ENCODE measurements around the gene ARAF. TPM values are rescaled to one million over a fixed set of nuclear protein-coding genes. Genes with fewer than 3 reads are reported as not detected.
"Not testable (repeated sequence)": the region's sequence is repeated elsewhere in the genome, so short reads cannot be mapped to it uniquely, and the experiment has no call there.

ARAF gene
- total RNA-seq, 1 experiment from 2014 or later, result 31.1 TPM

DNA sequence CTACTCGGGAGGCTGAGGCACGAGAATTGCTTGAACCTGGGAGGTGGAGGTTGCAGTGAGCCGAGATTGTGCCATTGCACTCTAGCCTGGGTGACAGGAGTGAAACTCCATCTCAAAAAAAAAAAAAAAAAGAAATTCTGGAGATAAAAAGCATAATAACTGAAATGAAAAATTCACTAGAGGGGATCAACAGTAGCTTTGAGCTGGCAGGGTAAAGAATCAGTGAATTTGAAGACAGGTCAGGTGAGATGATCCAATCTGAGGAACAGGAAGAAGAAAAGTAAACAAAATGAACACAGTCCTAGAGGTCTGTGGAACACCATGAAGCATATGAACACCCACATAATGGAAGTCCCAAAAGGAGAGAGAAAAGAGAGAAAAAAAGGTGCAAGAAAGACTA lies 36.2 kb downstream of the ARAF start:
- H3K27me3 ChIP-seq (ENCODE audit: insufficient read depth, low read depth), result no peaks in the 10 kb centered on the region
- H3K4me2 ChIP-seq, result no peak overlapping the region
- no TSS peak for BruUV-seq (replicated peaks)
- ChIA-PET POLR2A (ENCODE audit: unreplicated experiment) (no interaction called here), CTCF (no interaction called here)
- no peak for DNase-seq
- H3K4me3 ChIP-seq, result no peak overlapping the region
- no peaks in the 10 kb centered on the region for H3K9me3 ChIP-seq (ENCODE audit: insufficient read depth, low read depth)
- no peaks in the 10 kb centered on the region for H3K4me1 ChIP-seq (replicated peaks; ENCODE audit: insufficient read depth)
- intact Hi-C loops (cut with micrococcal nuclease; ENCODE audit: unreplicated experiment), result no loop called here
- H4K20me1 ChIP-seq (ENCODE audit: insufficient read depth), result no peaks in the 10 kb centered on the region
- TF ChIP-seq, protein P1, sequence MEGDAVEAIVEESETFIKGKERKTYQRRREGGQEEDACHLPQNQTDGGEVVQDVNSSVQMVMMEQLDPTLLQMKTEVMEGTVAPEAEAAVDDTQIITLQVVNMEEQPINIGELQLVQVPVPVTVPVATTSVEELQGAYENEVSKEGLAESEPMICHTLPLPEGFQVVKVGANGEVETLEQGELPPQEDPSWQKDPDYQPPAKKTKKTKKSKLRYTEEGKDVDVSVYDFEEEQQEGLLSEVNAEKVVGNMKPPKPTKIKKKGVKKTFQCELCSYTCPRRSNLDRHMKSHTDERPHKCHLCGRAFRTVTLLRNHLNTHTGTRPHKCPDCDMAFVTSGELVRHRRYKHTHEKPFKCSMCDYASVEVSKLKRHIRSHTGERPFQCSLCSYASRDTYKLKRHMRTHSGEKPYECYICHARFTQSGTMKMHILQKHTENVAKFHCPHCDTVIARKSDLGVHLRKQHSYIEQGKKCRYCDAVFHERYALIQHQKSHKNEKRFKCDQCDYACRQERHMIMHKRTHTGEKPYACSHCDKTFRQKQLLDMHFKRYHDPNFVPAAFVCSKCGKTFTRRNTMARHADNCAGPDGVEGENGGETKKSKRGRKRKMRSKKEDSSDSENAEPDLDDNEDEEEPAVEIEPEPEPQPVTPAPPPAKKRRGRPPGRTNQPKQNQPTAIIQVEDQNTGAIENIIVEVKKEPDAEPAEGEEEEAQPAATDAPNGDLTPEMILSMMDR (conservative IDR thresholded peaks at IDR 0.05), result no peak
- TF ChIP-seq EZH2 (IDR thresholded peaks at IDR 0.05; ENCODE audit: low read depth), result no peak
- no peaks in the 10 kb centered on the region for H3K36me3 ChIP-seq (ENCODE audit: low read depth)
- H3K79me2 ChIP-seq (ENCODE audit: low read depth), result no peaks in the 10 kb centered on the region
- H3K27ac ChIP-seq, result no peak overlapping the region
- H3K9me2 ChIP-seq (ENCODE audit: insufficient read depth), result no peaks in the 10 kb centered on the region
- no peaks in the 10 kb centered on the region for H3F3A ChIP-seq (ENCODE audit: insufficient read depth, low read depth)
- H2AFZ ChIP-seq, result no peak overlapping the region

DNA sequence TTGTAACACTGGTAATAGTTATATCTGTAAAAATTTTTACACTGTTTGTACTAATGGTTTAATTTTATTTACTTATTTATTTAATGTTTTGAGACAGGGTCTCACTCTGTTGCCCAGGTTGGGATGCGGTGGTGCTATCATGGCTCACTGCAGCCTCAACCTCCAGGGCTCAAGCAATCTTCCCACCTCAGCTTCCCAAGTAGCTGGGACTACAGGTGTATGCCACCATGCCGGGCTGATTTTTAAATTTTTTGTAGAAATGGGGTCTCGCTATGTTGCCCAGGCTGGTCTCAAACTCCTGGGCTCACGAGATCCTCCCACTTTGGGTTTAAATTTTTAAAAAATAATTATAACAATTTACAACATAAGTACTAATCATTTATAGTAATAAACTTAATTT lies 42.1 kb downstream of the ARAF start:
- H3K4me3 ChIP-seq; CTCF ChIA-PET; H3K36me3 ChIP-seq (ENCODE audit: low read depth); H3K4me2 ChIP-seq; H2AFZ ChIP-seq; H3K27me3 ChIP-seq (ENCODE audit: insufficient read depth, low read depth); POLR2A ChIA-PET (ENCODE audit: unreplicated experiment); DNase-seq; H4K20me1 ChIP-seq (ENCODE audit: insufficient read depth); H3K9me3 ChIP-seq (ENCODE audit: insufficient read depth, low read depth); intact Hi-C loops (cut with micrococcal nuclease; ENCODE audit: unreplicated experiment); H3K4me1 ChIP-seq (replicated peaks; ENCODE audit: insufficient read depth); H3K79me2 ChIP-seq (ENCODE audit: low read depth); H3K27ac ChIP-seq; H3K9me2 ChIP-seq (ENCODE audit: insufficient read depth); H3F3A ChIP-seq (ENCODE audit: insufficient read depth, low read depth); BruUV-seq (replicated peaks): not testable (repeated sequence)

DNA sequence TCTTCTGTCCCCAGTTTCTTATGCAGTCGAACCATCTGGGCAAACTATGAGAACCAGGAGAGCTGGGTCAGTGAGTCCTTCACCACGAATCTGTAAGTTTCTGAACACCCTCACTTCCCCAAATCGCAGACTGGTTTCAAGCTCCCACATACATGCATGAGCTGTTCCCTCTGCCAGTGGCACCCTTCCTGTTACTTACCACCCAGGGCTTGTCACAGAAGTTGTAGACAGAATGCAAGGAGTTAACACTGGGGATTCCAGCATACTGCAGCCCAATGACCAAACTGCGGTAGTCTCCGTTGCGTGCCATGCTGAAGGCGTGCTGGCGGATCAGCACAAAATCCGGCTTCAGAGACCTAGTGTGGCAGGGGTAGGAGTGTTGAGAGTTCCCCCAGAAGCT lies 44.0 kb downstream of the ARAF start:
- H2AFZ ChIP-seq, result no peak overlapping the region
- no peaks in the 10 kb centered on the region for H3K79me2 ChIP-seq (ENCODE audit: low read depth)
- intact Hi-C loops (cut with micrococcal nuclease; ENCODE audit: unreplicated experiment), result no loop called here
- CTCF ChIA-PET, result no interaction called here
- POLR2A ChIA-PET (ENCODE audit: unreplicated experiment), result no interaction called here
- H3K9me3 ChIP-seq (ENCODE audit: insufficient read depth, low read depth), result no peaks in the 10 kb centered on the region
- H3K36me3 ChIP-seq (ENCODE audit: low read depth), result no peaks in the 10 kb centered on the region
- TF ChIP-seq, protein P1 (conservative IDR thresholded peaks at IDR 0.05), result no peak
- no peak for TF ChIP-seq EZH2 (IDR thresholded peaks at IDR 0.05; ENCODE audit: low read depth)
- no peaks in the 10 kb centered on the region for H3K4me1 ChIP-seq (replicated peaks; ENCODE audit: insufficient read depth)
- no peak overlapping the region for H3K4me3 ChIP-seq
- H3F3A ChIP-seq (ENCODE audit: insufficient read depth, low read depth), result no peaks in the 10 kb centered on the region
- H4K20me1 ChIP-seq (ENCODE audit: insufficient read depth), result no peaks in the 10 kb centered on the region
- no peak for DNase-seq
- no peak overlapping the region for H3K27ac ChIP-seq
- BruUV-seq (replicated peaks), result no TSS peak
- H3K4me2 ChIP-seq, result no peak overlapping the region
- no peaks in the 10 kb centered on the region for H3K27me3 ChIP-seq (ENCODE audit: insufficient read depth, low read depth)
- no peaks in the 10 kb centered on the region for H3K9me2 ChIP-seq (ENCODE audit: insufficient read depth)

DNA sequence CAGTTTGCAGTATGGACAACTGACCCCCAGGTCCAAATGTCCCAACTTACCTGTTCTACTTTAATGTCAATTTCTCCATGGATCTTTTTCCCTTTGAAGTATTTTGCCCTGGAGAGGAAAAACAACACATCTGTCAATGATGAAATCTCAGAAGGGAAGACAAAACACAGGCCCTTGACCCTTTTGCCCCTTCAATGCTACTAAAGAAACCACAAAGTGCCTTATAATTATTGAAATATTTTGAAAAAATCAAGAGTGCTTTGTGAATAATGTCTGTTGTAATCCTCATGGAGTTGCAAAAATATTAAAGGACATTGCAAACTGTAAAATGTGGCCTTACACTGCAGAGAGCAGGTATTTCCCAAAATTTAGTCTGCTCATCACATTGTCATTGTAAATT lies 46.1 kb downstream of the ARAF start:
- H3K4me3 ChIP-seq, result no peak overlapping the region
- intact Hi-C loops (cut with micrococcal nuclease; ENCODE audit: unreplicated experiment), result no loop called here
- no TSS peak for BruUV-seq (replicated peaks)
- no peak for DNase-seq
- POLR2A ChIA-PET (ENCODE audit: unreplicated experiment), result no interaction called here
- CTCF ChIA-PET, result no interaction called here
- no peaks in the 10 kb centered on the region for H4K20me1 ChIP-seq (ENCODE audit: insufficient read depth)
- no peak overlapping the region for H2AFZ ChIP-seq
- H3K9me2 ChIP-seq (ENCODE audit: insufficient read depth), result no peaks in the 10 kb centered on the region
- H3K4me1 ChIP-seq (replicated peaks; ENCODE audit: insufficient read depth), result no peaks in the 10 kb centered on the region
- TF ChIP-seq EZH2 (IDR thresholded peaks at IDR 0.05; ENCODE audit: low read depth), result no peak
- TF ChIP-seq, protein P1 (conservative IDR thresholded peaks at IDR 0.05), result no peak
- H3K27me3 ChIP-seq (ENCODE audit: insufficient read depth, low read depth), result no peaks in the 10 kb centered on the region
- no peak overlapping the region for H3K4me2 ChIP-seq
- no peaks in the 10 kb centered on the region for H3K79me2 ChIP-seq (ENCODE audit: low read depth)
- H3F3A ChIP-seq (ENCODE audit: insufficient read depth, low read depth), result no peaks in the 10 kb centered on the region
- no peaks in the 10 kb centered on the region for H3K9me3 ChIP-seq (ENCODE audit: insufficient read depth, low read depth)
- no peaks in the 10 kb centered on the region for H3K36me3 ChIP-seq (ENCODE audit: low read depth)
- H3K27ac ChIP-seq, result no peak overlapping the region
